Endodermal cell (in vitro differentiated cells): Measurements from ENCODE around the gene BICRA. TPM values are rescaled to one million over a fixed set of nuclear protein-coding genes. Genes with fewer than 3 reads are reported as not detected.
A peak's percentile ranks its signal among the peaks of the same experiment; 100 is the strongest.
"Not testable (repeated sequence)": the region's sequence is repeated elsewhere in the genome, so short reads cannot be mapped to it uniquely, and the experiment has no call there.

ENCODE experiments used
- DNase-seq: peaks from one replicate; pipeline ENCODE4 v3.0.0-alpha.2; 2017
- H3K27ac ChIP-seq: 2 replicates; pipeline ENCODE4 v1.5.1; 2013; ENCODE audit warnings: mild to moderate bottlenecking, low read depth, low read length, moderate library complexity
- H3K27me3 ChIP-seq: 2 replicates; pipeline ENCODE4 v1.6.1; 2013; ENCODE audit warnings: mild to moderate bottlenecking, low read length, moderate library complexity; ENCODE audit not compliant: insufficient read depth, control insufficient read depth, poor library complexity, severe bottlenecking
- H3K36me3 ChIP-seq: 2 replicates; pipeline ENCODE4 v1.7.0; 2013; ENCODE audit warnings: mild to moderate bottlenecking, low read length, moderate library complexity; ENCODE audit not compliant: control insufficient read depth, insufficient read depth
- H3K4me1 ChIP-seq: one replicate; pipeline ENCODE4 v1.7.0; 2013; ENCODE audit warnings: low read length; ENCODE audit not compliant: control insufficient read depth, insufficient read depth
- H3K4me3 ChIP-seq: 2 replicates; pipeline ENCODE4 v1.5.1; 2013; ENCODE audit warnings: mild to moderate bottlenecking, low read length, moderate library complexity
- H3K9ac ChIP-seq: 2 replicates; pipeline ENCODE4 v1.6.1; 2013; ENCODE audit warnings: mild to moderate bottlenecking, low read length, moderate library complexity; ENCODE audit not compliant: poor library complexity, severe bottlenecking; ENCODE audit errors: extremely low read depth
- H3K9me3 ChIP-seq: 2 replicates; pipeline ENCODE4 v1.6.1; 2013; ENCODE audit warnings: mild to moderate bottlenecking, low read length, moderate library complexity; ENCODE audit not compliant: control insufficient read depth
- H3K27ac Mint-ChIP-seq: 2 replicates; pipeline ENCODE4 v1.8.0; 2020; ENCODE audit warnings: mixed read lengths
- H3K27me3 Mint-ChIP-seq: 2 replicates; pipeline ENCODE4 v1.8.0; 2021; ENCODE audit warnings: mild to moderate bottlenecking, mixed read lengths; ENCODE audit not compliant: insufficient read depth
- H3K36me3 Mint-ChIP-seq: 2 replicates; pipeline ENCODE4 v1.8.0; 2020; ENCODE audit warnings: low read depth, mixed read lengths
- H3K4me1 Mint-ChIP-seq: 2 replicates; pipeline ENCODE4 v1.8.0; 2020; ENCODE audit warnings: mixed read lengths
- H3K4me3 Mint-ChIP-seq: 2 replicates; pipeline ENCODE4 v1.8.0; 2020; ENCODE audit warnings: mild to moderate bottlenecking, moderate library complexity, mixed read lengths
- H3K9me3 Mint-ChIP-seq: 2 replicates; pipeline ENCODE4 v1.8.0; 2020; ENCODE audit warnings: mild to moderate bottlenecking, mixed read lengths
- CTCF ChIP-seq: fragments of 200-600 bp; sonication (generic); conservative IDR thresholded peaks from 2 replicates; pipeline ENCODE4 v1.5.0; 2021; ENCODE audit warnings: antibody characterized with exemption, mild to moderate bottlenecking
- WGBS, 2 experiments: methylation state at CpG; one replicate each; pipeline versions ENCODE4 v1.1.5 to v1.1.7; 2013; ENCODE audit warnings: missing lambda C conversion rate in 2 of 2, mixed read lengths in 1 of 2; ENCODE audit not compliant: insufficient coverage in 1 of 2, insufficient read length in 1 of 2; 5-methylcytosine and 5-hydroxymethylcytosine counted together
- total RNA-seq, 2 donors: library from RNA; stranded (reverse); fragmentation: NEBNext Ultra II Directional in 1 of 2; extraction: Animal tissue kit (Norgen Biotek cat#: 25700) in 1 of 2; gene quantifications; 2 replicates in 1 of 2; 3 replicates in 1 of 2; pipeline ENCODE4 v1.2.1, GENCODE V29; 2021

Gene BICRA
- total RNA-seq, 2 donors from 2014 or later: 30.0 to 30.1 TPM

DNA sequence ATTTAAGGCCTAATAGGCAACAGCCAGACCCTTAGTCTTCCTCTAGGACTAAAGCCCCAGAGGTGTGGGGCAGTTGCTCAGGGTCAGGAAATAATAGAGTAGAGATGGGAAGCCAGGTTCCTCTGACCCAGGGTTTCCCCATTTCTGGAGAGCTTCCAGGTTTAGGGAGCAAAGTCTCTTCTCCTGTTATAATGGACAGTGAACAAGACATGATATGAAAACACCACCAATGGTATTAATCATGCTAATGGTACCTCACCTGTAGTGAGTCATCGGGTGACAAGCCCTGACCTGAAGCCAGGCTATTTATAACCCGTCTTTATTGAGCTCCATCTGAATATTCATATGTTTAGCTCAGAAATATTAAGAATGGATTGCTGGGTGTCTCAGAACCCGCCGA, 24.6 kb downstream of the BICRA start:
- Histone ChIP-seq H3K27ac (no peak overlapping the region), H3K4me1 (no peaks in the 10 kb centered on the region), H3K27me3 (no peaks in the 10 kb centered on the region), H3K4me3 (no peak overlapping the region), H3K36me3 (peaks cover 21% of the 10 kb centered on the region), H3K9ac (no peak overlapping the region), H3K9me3 (no peaks in the 10 kb centered on the region)
- Mint-ChIP-seq H3K9me3 (no peaks in the 10 kb centered on the region), H3K4me1 (peaks cover 14% of the 10 kb centered on the region), H3K4me3 (no peak overlapping the region), H3K27ac (peak overlapping the region; percentile 89), H3K36me3 (peaks cover 40% of the 10 kb centered on the region), H3K27me3 (no peaks in the 10 kb centered on the region)
- 96 to 99% methylated on average over 4 of the region's 4 CpGs for WGBS, 2 experiments
- DNase-seq: no peak
- TF ChIP-seq CTCF: no peak

- no peaks in the 10 kb centered on the region for H3K4me1 ChIP-seq
- H3K36me3 Mint-ChIP-seq: peaks cover 35% of the 10 kb centered on the region
- peak overlapping the region; percentile 72 for H3K27ac Mint-ChIP-seq
Measured at GRCh38 chr19:47633996-47634395, 25.1 kb downstream of the BICRA start.

DNA sequence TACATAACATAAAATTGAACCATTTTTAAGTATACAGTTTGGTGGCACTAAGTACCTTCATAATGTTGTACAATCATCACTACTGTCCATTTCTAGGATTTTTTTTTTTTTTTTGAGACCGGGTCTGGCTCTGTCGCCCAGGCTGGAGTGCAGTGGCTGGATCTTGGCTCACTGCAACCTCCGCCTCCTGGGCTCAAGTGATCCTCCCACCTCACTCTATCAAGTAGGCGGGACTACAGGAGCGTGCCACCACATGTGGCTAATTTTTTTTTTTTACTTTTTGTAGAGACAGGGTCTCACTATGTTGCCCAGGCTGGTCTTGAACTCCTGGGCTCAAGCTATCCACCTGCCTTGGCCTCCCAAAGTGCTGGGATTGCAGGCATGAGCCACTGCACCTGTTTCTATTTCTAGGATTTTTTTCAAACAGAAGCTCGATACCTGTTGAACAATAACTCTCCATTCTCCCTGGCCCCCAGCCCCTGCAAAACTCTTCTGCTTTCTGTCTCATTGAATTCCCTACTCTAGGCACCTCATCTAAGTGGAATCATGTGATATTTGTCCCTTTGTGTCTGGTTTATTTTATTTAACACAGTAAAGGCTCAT, 26.3 kb downstream of the BICRA start:
- not testable (repeated sequence) for H3K9ac ChIP-seq, H3K27ac ChIP-seq, H3K4me3 Mint-ChIP-seq, H3K9me3 ChIP-seq, H3K4me1 ChIP-seq, H3K27me3 Mint-ChIP-seq, H3K27ac Mint-ChIP-seq, H3K4me3 ChIP-seq, H3K9me3 Mint-ChIP-seq, DNase-seq, H3K27me3 ChIP-seq
- 61 to 85% methylated on average over 4 to 6 of the region's 6 CpGs for WGBS, 2 experiments
- Mint-ChIP-seq H3K4me1 (peaks cover 14% of the 10 kb centered on the region), H3K36me3 (peaks cover 26% of the 10 kb centered on the region)
- peaks cover 18% of the 10 kb centered on the region for H3K36me3 ChIP-seq

More at GRCh38 chr19:47633996-47634395, 25.1 kb downstream of the BICRA start:
- Histone ChIP-seq H3K36me3 (peaks cover 21% of the 10 kb centered on the region), H3K27me3 (no peaks in the 10 kb centered on the region), H3K4me3 (no peak overlapping the region), H3K9me3 (no peaks in the 10 kb centered on the region), H3K27ac (no peak overlapping the region), H3K9ac (no peak overlapping the region)
- H3K27me3 Mint-ChIP-seq: no peaks in the 10 kb centered on the region
- 90 to 91% methylated on average over 10 to 11 of the region's 11 CpGs for WGBS, 2 experiments
- no peak for TF ChIP-seq CTCF
- no peaks in the 10 kb centered on the region for H3K9me3 Mint-ChIP-seq
- H3K4me3 Mint-ChIP-seq: no peak overlapping the region
- peaks cover 14% of the 10 kb centered on the region for H3K4me1 Mint-ChIP-seq
- DNase-seq: no peak

DNA sequence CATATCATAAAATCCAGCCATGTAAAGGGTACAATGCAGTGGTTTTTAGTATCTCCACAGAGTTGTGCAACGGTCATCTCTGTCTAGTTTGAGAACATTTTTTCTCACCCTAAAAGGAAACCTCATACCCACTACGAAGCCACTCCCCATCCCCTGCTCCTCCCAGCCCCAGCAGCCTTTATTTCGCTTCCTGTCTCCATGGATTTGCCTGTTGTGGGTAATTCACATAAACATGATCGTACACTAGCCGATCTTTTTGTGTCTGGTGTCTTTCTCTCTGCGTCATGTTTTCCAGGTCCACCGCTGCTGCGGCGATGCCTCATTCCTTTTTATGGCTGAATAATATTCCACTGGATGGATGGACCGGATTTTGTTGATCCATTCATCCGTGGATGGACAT, 28.6 kb downstream of the BICRA start:
- peaks cover 11% of the 10 kb centered on the region for H3K36me3 ChIP-seq
- no peak overlapping the region for H3K27ac ChIP-seq
- H3K9ac ChIP-seq: no peak overlapping the region
- Mint-ChIP-seq H3K4me3 (no peak overlapping the region), H3K4me1 (peaks cover 13% of the 10 kb centered on the region), H3K9me3 (no peaks in the 10 kb centered on the region), H3K27me3 (no peaks in the 10 kb centered on the region), H3K36me3 (peaks cover 22% of the 10 kb centered on the region), H3K27ac (no peak overlapping the region)
- 95 to 97% methylated on average over 11 of the region's 11 CpGs for WGBS, 2 experiments
- no peak overlapping the region for H3K4me3 ChIP-seq
- no peaks in the 10 kb centered on the region for H3K9me3 ChIP-seq
- DNase-seq: no peak
- peaks cover 3% of the 10 kb centered on the region for H3K4me1 ChIP-seq
- TF ChIP-seq CTCF: no peak
- H3K27me3 ChIP-seq: no peaks in the 10 kb centered on the region
